HG03565 (cell line): ENCODE results near the gene PGLYRP1.

Experiments
- ATAC-seq: cut with Tn5 transposase; IDR thresholded peaks from one replicate; pipeline ENCODE4 v1.9.1; 2021; ENCODE audit warnings: mild to moderate bottlenecking, moderate library complexity; ENCODE audit not compliant: unreplicated experiment

PGLYRP1 gene

GRCh38 chr19:46006411-46006810 is 16.4 kb downstream of the PGLYRP1 start:
- no peak for ATAC-seq

GRCh38 chr19:46002678-46003275 is 20.1 kb downstream of the PGLYRP1 start:
- no peak for ATAC-seq

- no peak for ATAC-seq
These were observed 22.2 kb downstream of the PGLYRP1 start for GRCh38 chr19:46000491-46001246.

- no peak for ATAC-seq
These were observed 23.2 kb downstream of the PGLYRP1 start for GRCh38 chr19:45999653-46000121.

- no peak for ATAC-seq
These were observed 24.0 kb downstream of the PGLYRP1 start for GRCh38 chr19:45998834-45999233.

GRCh38 chr19:45996933-45997332 is 25.9 kb downstream of the PGLYRP1 start:
- no peak for ATAC-seq

GRCh38 chr19:45995715-45996385 is 27.0 kb downstream of the PGLYRP1 start:
- ATAC-seq: no peak

- ATAC-seq: peak; percentile 91
These were observed 27.7 kb downstream of the PGLYRP1 start, which contains the start of gene CCDC61 for GRCh38 chr19:45994998-45995714. Gene CCDC61 (plus strand): TSS chr19:45995467. CDS start chr19:46003019, 7,552 bp downstream.

- ATAC-seq: no peak
These were observed 28.3 kb downstream of the PGLYRP1 start for GRCh38 chr19:45994456-45994997.

- ATAC-seq: no peak
These were observed 32.6 kb downstream of the PGLYRP1 start for GRCh38 chr19:45990113-45990728.

GRCh38 chr19:45985321-45985720 is 37.5 kb downstream of the PGLYRP1 start:
- ATAC-seq: no peak

GRCh38 chr19:45981350-45981749 is 41.5 kb downstream of the PGLYRP1 start:
- no peak for ATAC-seq

GRCh38 chr19:45978156-45978555 is 44.7 kb downstream of the PGLYRP1 start:
- ATAC-seq: no peak

GRCh38 chr19:45976178-45976577 is 46.7 kb downstream of the PGLYRP1 start:
- ATAC-seq: no peak

GRCh38 chr19:45975306-45976070 is 47.4 kb downstream of the PGLYRP1 start:
- ATAC-seq: no peak

GRCh38 chr19:45973553-45974338 is 49.1 kb downstream of the PGLYRP1 start, which contains the start of gene NOVA2:
Gene NOVA2 (minus strand): TSS chr19:45973865. CDS start chr19:45973351, 514 bp downstream.
- ATAC-seq: no peak

GRCh38 chr19:45972947-45973540 is 49.8 kb downstream of the PGLYRP1 start:
- ATAC-seq: no peak
